HG02610 (cell line): ENCODE measurements around the gene NTM.
"Not testable (repeated sequence)": the region's sequence is repeated elsewhere in the genome, so short reads cannot be mapped to it uniquely, and the experiment has no call there.

Source experiments
- ATAC-seq: cut with Tn5 transposase; IDR thresholded peaks from one replicate; pipeline ENCODE4 v1.9.1; 2021; ENCODE audit warnings: mild to moderate bottlenecking, moderate library complexity; ENCODE audit not compliant: unreplicated experiment

The NTM gene

DNA sequence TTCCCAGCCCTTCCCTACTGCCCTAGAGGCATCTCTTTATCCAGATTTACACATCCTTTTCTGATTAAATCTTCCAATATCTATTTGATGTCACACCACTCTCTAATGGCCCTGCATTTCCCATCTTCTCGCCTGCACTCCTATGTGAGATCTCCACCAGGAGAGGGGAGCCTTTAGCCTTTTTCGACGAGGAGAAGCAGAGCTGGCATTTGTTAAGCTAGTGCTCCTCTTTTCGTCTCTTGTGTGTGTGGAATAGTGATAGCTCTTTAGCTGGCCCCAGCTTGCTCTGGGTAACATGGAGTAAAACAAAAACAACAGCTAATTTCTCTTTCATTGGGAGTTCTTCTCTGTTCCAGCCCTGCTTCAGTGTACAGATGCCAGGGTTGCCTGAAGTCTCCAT is 536.5 kb downstream of the NTM start:
- no peak for ATAC-seq

DNA sequence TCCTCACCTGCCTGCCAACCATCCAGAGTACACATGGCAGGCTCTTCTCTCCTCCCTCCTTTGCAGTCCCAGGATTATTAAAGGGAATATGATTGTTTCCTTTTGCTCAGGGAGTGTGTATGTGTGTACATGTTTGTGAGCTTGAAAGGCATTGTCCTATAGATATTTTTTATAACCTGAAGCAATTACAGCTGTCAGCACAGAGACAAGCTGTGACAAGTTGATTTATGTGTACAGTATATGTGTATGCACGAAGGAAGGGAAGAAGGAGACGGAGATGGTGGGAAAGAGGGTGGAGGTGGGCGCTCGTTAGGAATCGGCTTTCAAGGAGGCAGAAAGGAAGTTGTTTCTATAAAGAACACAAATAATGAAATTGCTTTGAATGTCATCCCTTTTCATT is 537.0 kb downstream of the NTM start:
- ATAC-seq: no peak

DNA sequence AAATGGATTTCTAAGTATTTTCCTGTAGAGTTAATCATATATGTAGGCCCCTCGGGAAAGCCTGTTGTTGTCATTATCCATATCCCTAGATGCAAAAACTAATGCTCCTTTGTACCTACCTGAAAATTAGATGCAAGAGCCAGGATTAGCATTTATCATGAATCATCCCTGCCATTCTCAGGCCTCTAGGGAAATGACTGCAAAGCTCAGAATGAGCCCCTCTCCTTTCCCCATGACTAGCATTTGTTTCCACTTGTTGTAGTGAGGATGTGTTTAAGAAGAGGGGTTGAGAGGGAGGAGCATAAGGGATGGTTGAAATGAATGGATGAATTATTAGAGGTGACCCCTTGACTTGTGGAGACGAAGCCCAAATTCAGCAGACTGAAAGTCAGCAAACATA is 537.9 kb downstream of the NTM start:
- ATAC-seq: no peak

DNA sequence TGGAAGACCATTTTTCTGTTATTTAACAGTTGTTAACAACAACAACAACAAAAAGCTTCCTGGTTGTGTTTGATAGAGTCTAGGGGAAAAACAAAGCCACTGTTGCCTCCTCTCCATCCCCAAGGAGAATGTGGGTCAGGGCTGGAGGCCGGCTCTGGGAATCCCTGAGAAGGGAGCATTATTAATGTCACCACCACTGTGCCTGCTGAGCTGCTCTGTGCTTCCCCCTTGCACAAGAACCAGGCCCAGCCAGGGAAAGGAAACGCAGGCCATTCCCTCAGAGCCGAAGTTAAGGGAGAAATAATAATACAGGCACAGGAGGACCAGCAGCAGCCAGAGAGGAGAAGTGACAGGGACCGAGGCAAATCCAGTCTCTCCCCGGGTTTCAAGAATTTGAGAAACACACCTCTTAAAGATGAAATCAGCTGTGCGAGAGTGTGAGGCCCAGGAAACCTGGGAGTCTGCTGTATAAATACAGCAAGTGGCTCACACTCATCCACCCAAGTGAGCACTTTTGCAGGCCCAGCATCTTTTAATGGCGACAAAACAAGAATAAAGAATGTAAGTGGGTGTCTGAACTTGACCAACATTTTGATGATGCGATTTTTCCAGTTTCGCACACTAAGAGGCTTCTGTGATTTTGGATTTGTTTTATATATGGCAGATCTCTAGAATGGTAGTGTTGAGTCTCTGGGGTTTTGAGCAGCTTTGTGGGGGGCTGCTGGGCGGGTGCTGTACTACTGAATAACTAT is 539.2 kb downstream of the NTM start:
- no peak for ATAC-seq

GRCh38 chr11:131910178-131910522 is 539.7 kb downstream of the NTM start:
- ATAC-seq: no peak

GRCh38 chr11:131910523-131911387 is 540.3 kb downstream of the NTM start:
- no peak for ATAC-seq

- not testable (repeated sequence) for ATAC-seq
These were observed 541.1 kb downstream of the NTM start for GRCh38 chr11:131911388-131912032.

GRCh38 chr11:131912134-131912533 is 541.7 kb downstream of the NTM start:
- no peak for ATAC-seq

DNA sequence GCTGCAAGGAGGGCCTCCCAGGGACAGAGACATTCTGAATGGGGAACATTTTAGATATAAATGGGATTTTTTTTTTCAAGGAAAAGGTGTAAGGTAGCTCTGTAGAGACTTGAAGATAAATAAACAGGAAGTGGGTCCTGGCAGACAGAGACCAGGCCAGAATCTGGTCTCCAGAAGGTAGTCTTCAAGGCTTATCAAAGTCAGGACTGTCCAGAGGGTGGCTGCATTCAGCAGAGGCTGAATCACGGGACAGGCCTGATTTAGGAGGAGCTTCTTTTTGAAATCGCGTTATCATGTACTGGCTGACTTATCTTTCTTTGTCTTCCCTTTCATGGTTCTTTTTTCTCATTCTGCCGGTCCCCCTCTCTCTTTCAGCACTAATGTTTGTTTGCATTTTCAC is 542.9 kb downstream of the NTM start:
- ATAC-seq: no peak

GRCh38 chr11:131914361-131914774 is 544.0 kb downstream of the NTM start:
- no peak for ATAC-seq

DNA sequence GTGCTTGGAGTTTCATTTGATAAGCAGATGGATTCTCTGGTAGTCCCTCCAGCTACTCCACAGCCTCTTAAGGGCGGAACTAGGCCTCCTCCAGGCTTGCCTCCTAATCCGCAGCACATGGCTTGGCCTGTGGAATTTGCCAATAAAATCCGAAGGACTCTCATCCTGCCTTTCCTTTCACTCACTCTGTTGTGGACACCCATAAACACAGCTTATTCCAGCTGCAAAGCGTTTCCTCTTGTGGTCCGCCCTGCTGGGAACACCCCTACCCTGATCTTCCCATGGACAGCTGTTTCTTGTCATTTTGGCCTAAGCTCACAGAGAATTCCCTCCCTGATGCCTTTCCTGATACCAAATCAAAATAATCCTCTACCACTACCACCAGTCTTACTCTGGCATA is 546.2 kb downstream of the NTM start:
- ATAC-seq: no peak

GRCh38 chr11:131917634-131918384 is 547.4 kb downstream of the NTM start:
- no peak for ATAC-seq

- ATAC-seq: no peak
These were observed 548.2 kb downstream of the NTM start for GRCh38 chr11:131918663-131919062.

- ATAC-seq: no peak
These were observed 551.8 kb downstream of the NTM start for GRCh38 chr11:131922220-131922619.

DNA sequence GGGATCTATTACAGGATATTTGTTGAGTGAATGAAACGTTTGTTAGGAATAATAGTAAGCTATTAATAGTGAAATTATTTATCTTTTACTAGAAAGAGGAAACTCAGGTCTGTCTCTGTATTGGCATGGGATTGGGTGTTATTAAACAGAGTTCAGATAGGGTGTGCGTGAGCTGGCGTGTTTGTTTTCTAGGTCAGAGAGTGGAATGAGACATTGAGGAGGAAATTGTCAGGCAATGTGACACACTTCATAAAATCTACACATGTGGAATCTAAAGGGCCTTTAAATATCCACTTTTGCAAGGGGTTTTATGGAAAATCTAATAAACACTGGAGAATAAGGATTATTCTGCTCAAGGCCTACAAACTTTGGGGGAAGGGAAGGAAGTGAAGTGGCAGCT is 552.9 kb downstream of the NTM start:
- ATAC-seq: no peak

GRCh38 chr11:131924001-131924400 is 553.6 kb downstream of the NTM start:
- ATAC-seq: no peak

GRCh38 chr11:131924457-131925201 is 554.2 kb downstream of the NTM start:
- ATAC-seq: no peak

DNA sequence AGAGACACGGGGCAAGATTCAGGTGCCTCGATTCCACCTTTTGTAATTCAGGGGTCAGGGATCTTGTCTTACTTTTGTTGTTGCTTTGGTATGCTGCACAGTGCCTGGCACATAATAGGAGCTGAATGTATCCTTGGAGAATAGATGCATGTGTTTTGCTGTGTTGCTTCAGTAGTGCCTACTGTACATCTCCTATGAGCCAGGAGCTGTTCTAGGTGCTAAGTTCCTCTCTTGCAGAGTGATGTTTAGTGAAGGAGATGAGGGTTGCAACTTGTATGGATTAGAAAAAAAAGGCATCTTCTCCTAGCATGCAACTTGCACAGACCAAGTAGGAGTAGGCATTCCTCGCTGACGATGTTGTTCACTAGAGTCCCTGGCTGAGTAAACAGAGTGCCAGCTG is 555.4 kb downstream of the NTM start:
- no peak for ATAC-seq

GRCh38 chr11:131928992-131929391 is 558.6 kb downstream of the NTM start:
- ATAC-seq: no peak

GRCh38 chr11:131932584-131933325 is 562.3 kb downstream of the NTM start:
- ATAC-seq: no peak
